SH-SY5Y (cell line): ENCODE results near the gene SDHB.

Experiments
- GATA2 ChIP-seq: IDR thresholded peaks from 2 replicates; pipeline ENCODE4 v1.6.1; 2011; ENCODE audit warnings: mild to moderate bottlenecking, low read depth, low read length
- GATA3 ChIP-seq: IDR thresholded peaks from 2 replicates; pipeline ENCODE4 v1.6.1; 2011; ENCODE audit warnings: low read depth, mild to moderate bottlenecking, low read length, moderate library complexity

DNA sequence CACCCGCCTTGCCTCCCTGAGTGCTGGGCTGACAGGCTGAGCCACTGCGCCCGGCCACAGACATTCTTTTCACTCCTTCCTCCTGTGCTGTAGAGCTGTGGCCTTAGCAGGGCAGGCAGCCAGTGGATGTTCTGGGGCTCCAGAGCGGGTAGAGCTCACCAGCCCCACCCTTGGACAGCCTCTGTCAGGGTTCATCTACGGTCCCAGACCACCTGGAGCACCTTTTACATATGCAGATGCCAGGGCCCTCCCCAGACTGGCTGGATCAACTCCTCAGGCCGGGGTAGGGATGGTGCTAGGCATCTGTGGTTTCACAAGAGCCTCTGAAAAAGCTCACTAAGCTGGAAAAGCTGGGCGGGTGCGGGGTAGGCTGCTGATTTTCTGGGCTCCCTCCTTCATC is 46.7 kb downstream of the SDHB start:
- TF ChIP-seq GATA2 (no peak), GATA3 (no peak)
